ENCODE data around the gene CFAP45.

DNA sequence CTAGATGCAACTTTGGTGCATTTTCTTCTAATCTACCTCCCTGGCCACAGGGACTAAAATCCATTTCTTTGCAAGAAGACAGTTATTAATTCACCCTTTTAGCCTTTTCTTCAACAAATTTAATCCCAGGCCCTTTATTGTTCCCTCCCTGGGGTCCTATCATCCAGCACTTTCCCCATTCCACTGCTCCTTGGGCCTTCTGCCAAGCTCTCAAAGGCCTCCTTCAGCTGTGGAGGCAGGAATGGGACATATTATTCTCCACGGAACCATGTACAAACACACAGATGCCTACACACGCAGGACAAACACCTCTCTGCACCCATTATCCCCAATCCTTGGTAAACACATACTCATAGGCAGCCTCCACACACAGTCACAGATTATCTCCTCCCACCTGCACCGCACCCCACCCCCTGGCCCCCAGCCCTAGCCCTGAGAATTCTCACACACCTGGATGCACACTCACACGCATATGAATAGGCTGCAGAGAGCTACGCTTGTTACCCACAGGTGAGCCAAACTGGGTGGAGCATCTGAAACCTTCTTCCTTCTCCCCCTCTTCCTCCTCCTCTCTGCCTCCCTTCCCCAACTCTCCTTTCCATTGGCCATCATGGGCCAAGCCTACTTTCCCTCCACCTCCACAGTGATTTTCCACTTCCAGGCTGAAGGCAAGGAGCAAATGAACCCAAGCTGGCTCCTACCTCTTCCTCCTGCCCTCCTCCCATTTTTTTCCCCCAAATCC is 13.7 kb upstream of the CFAP45 start:
- TF ChIP-seq, protein P1, sequence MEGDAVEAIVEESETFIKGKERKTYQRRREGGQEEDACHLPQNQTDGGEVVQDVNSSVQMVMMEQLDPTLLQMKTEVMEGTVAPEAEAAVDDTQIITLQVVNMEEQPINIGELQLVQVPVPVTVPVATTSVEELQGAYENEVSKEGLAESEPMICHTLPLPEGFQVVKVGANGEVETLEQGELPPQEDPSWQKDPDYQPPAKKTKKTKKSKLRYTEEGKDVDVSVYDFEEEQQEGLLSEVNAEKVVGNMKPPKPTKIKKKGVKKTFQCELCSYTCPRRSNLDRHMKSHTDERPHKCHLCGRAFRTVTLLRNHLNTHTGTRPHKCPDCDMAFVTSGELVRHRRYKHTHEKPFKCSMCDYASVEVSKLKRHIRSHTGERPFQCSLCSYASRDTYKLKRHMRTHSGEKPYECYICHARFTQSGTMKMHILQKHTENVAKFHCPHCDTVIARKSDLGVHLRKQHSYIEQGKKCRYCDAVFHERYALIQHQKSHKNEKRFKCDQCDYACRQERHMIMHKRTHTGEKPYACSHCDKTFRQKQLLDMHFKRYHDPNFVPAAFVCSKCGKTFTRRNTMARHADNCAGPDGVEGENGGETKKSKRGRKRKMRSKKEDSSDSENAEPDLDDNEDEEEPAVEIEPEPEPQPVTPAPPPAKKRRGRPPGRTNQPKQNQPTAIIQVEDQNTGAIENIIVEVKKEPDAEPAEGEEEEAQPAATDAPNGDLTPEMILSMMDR (IDR thresholded peaks at IDR 0.05), result no peak
- no peak for TF ChIP-seq POLR2A (IDR thresholded peaks at IDR 0.05)
